Right lobe of liver (tissue), 4 donors: ENCODE results near the gene PRRX2.
"Not testable (repeated sequence)": the region's sequence is repeated elsewhere in the genome, so short reads cannot be mapped to it uniquely, and the experiment has no call there.

ENCODE experiments used
- POLR2A ChIP-seq: fragments of 450-650 bp; IDR thresholded peaks from one replicate; pipeline ENCODE4 v1.6.1; 2017; ENCODE audit warnings: antibody characterized with exemption, mild to moderate bottlenecking
- TF ChIP-seq, protein P1 (sequence below), 4 donors: fragments of 200-600 bp in 3 of 4; fragments of 450-650 bp in 1 of 4; IDR thresholded peaks; one replicate each; pipeline versions ENCODE4 v1.5.1 to v1.8.0; 2016 to 2022; ENCODE audit warnings: antibody characterized with exemption in 4 of 4, mild to moderate bottlenecking in 2 of 4
- donor health status: DM: no; HTN: no; CAD: no.
- donor health status: DM: no; HTN: no; CAD: no.
- donor health status: DM: no; HTN: yes; CAD: no.

DNA sequence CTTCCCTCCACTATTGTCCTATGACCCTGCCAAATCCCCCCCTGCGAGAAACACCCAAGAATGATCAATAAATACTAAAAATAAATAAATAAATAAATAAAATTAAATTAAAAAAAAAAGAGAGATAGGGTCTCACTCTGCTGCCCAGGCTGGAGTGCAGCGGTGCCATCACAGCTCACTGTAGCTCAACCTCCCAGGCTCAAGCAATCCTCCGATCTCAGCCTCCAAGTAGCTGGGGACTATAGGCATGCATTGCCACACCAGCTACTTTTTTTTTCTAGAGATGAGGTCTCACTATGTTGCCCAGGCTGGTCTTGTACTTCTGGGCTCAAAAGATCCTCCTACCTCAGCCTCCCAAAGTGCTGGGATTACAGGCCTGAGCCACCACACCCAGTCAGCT lies 3.2 kb upstream of the PRRX2 start:
- TF ChIP-seq, protein P1, sequence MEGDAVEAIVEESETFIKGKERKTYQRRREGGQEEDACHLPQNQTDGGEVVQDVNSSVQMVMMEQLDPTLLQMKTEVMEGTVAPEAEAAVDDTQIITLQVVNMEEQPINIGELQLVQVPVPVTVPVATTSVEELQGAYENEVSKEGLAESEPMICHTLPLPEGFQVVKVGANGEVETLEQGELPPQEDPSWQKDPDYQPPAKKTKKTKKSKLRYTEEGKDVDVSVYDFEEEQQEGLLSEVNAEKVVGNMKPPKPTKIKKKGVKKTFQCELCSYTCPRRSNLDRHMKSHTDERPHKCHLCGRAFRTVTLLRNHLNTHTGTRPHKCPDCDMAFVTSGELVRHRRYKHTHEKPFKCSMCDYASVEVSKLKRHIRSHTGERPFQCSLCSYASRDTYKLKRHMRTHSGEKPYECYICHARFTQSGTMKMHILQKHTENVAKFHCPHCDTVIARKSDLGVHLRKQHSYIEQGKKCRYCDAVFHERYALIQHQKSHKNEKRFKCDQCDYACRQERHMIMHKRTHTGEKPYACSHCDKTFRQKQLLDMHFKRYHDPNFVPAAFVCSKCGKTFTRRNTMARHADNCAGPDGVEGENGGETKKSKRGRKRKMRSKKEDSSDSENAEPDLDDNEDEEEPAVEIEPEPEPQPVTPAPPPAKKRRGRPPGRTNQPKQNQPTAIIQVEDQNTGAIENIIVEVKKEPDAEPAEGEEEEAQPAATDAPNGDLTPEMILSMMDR (IDR thresholded peaks at IDR 0.05): not testable (repeated sequence)
- not testable (repeated sequence) for TF ChIP-seq POLR2A
